B cell (primary cell): ENCODE results near the gene AUTS2. TPM values are rescaled to one million over a fixed set of nuclear protein-coding genes. Genes with fewer than 3 reads are reported as not detected.

Experiments
- ATAC-seq: fragments of 200-7000 bp; cut with Tn5 transposase; one replicate; pipeline ENCODE4 v1.10.0; 2021; ENCODE audit warnings: low read depth, mild to moderate bottlenecking, moderate number of reproducible peaks, moderate library complexity
- CTCF ChIA-PET: fragments of 350-600 bp; sonication (Branson Sonifier 250); formaldehyde crosslinking; loops from one replicate; lab custom pipeline; 2021; ENCODE audit warnings: antibody characterized with exemption, inconsistent platforms; lab: Charles Lee
- POLR2A ChIA-PET: fragments of 350-600 bp; sonication (Branson Sonifier 250); formaldehyde crosslinking; loops from one replicate; lab custom pipeline; 2021; ENCODE audit warnings: antibody characterized with exemption; lab: Charles Lee
- DNase-seq: peaks from one replicate; pipeline ENCODE4 v3.0.0; 2013
- H2AFZ ChIP-seq: 2 replicates; pipeline ENCODE4 v1.6.1; 2012; ENCODE audit warnings: mild to moderate bottlenecking, low read depth, low read length; ENCODE audit not compliant: insufficient read depth, poor library complexity, severe bottlenecking
- H3K27ac ChIP-seq, 2 donors: 1 replicate in 1 of 2; 2 replicates in 1 of 2; pipeline ENCODE4 v1.5.1; 2012 to 2013; ENCODE audit warnings: low read length in 2 of 2, mild to moderate bottlenecking in 2 of 2, moderate library complexity in 1 of 2
- H3K27me3 ChIP-seq, 4 experiments: fragments of 200-600 bp in 1 of 4; sonication (generic) in 1 of 4; replicated peaks in 1 of 4; 1 replicate in 2 of 4; 2 replicates in 2 of 4; pipeline versions ENCODE4 v1.6.1 to v1.7.0; 2013 to 2016; ENCODE audit warnings: low read length in 3 of 4, mild to moderate bottlenecking in 2 of 4, mixed read lengths in 1 of 4, moderate library complexity in 1 of 4; ENCODE audit not compliant: insufficient read depth in 4 of 4, control insufficient read depth in 3 of 4; ENCODE audit errors: control extremely low read depth in 1 of 4
- H3K36me3 ChIP-seq, 2 experiments: replicated peaks in 1 of 2; 1 replicate in 1 of 2; 2 replicates in 1 of 2; pipeline versions ENCODE4 v1.6.1 to v1.7.1; 2013; ENCODE audit warnings: low read length in 1 of 2; ENCODE audit not compliant: insufficient read depth in 2 of 2, control insufficient read depth in 1 of 2; ENCODE audit errors: control extremely low read depth in 1 of 2, extremely low read depth in 1 of 2
- H3K4me1 ChIP-seq, 2 donors: fragments of 200-600 bp in 1 of 2; sonication (generic) in 1 of 2; 1 replicate in 1 of 2; 2 replicates in 1 of 2; pipeline versions ENCODE4 v1.5.1 to v1.6.1; 2013 to 2017; ENCODE audit warnings: low read length in 2 of 2; ENCODE audit not compliant: control insufficient read depth in 2 of 2, insufficient read depth in 2 of 2
- H3K4me2 ChIP-seq: replicated peaks from 2 replicates; pipeline ENCODE3; 2012; ENCODE audit warnings: mild to moderate bottlenecking, low read depth, low read length; ENCODE audit not compliant: poor library complexity, severe bottlenecking
- H3K4me3 ChIP-seq, 5 experiments: fragments of 200-600 bp in 1 of 5; sonication (generic) in 1 of 5; 1 replicate in 3 of 5; 2 replicates in 2 of 5; pipeline versions ENCODE4 v1.5.1 to v1.7.0; 2011 to 2016; ENCODE audit warnings: low read length in 4 of 5, mild to moderate bottlenecking in 4 of 5, low read depth in 2 of 5, control low read depth in 1 of 5, moderate library complexity in 1 of 5; ENCODE audit not compliant: insufficient read depth in 1 of 5; ENCODE audit errors: control extremely low read depth in 1 of 5, extremely low read depth in 1 of 5
- H3K79me2 ChIP-seq: fragments of 200-600 bp; sonication (generic); one replicate; pipeline ENCODE4 v1.6.0; 2016; ENCODE audit warnings: low read length; ENCODE audit not compliant: control insufficient read depth, insufficient read depth
- H3K9ac ChIP-seq: fragments of 200-600 bp; sonication (generic); 2 replicates; pipeline ENCODE4 v1.6.1; 2017; ENCODE audit warnings: mild to moderate bottlenecking, low read length, moderate library complexity
- H3K9me3 ChIP-seq, 3 donors: one replicate each; pipeline versions ENCODE4 v1.6.1 to v1.7.1; 2013; ENCODE audit warnings: low read length in 2 of 3; ENCODE audit not compliant: control insufficient read depth in 2 of 3, insufficient read depth in 1 of 3; ENCODE audit errors: control extremely low read depth in 1 of 3
- H4K20me1 ChIP-seq: 2 replicates; pipeline ENCODE4 v1.6.0; 2012; ENCODE audit warnings: mild to moderate bottlenecking, low read length; ENCODE audit not compliant: insufficient read depth, control insufficient read depth, poor library complexity, severe bottlenecking
- H3K27ac Mint-ChIP-seq: one replicate; pipeline ENCODE4 v1.8.0; 2021; ENCODE audit warnings: mixed read lengths
- H3K27me3 Mint-ChIP-seq: one replicate; pipeline ENCODE4 v1.8.0; 2021; ENCODE audit warnings: mixed read lengths
- H3K4me1 Mint-ChIP-seq: one replicate; pipeline ENCODE4 v1.8.0; 2021; ENCODE audit warnings: mixed read lengths
- H3K4me3 Mint-ChIP-seq: one replicate; pipeline ENCODE4 v1.8.0; 2021; ENCODE audit warnings: mixed read lengths
- H3K9me3 Mint-ChIP-seq: one replicate; pipeline ENCODE4 v1.8.0; 2022; ENCODE audit warnings: mixed read lengths; ENCODE audit not compliant: insufficient read depth
- EZH2 ChIP-seq: IDR thresholded peaks from 2 replicates; pipeline ENCODE4 v1.6.1; 2012; ENCODE audit warnings: borderline replicate concordance, low read depth, mild to moderate bottlenecking, moderate library complexity, low read length; ENCODE audit not compliant: insufficient read depth, poor library complexity, severe bottlenecking
- WGBS: methylation state at CpG from one replicate; pipeline ENCODE4 v1.1.5; 2013; ENCODE audit warnings: missing lambda C conversion rate; ENCODE audit not compliant: insufficient coverage; 5-methylcytosine and 5-hydroxymethylcytosine counted together
- intact Hi-C: fragments of 100-400 bp; cut with micrococcal nuclease; formaldehyde crosslinking; loops from one replicate; pipeline ENCODE4 v1.10.0; 2022
- polyA plus RNA-seq: library from polyadenylated mRNA; depleted of rRNA; stranded (reverse); fragments of >200 nt; gene quantifications from 2 replicates; pipeline ENCODE4 v1.2.3, GENCODE V29; 2012
- total RNA-seq, 2 donors: library from RNA; stranded (reverse); fragments of 120-200 nt in 1 of 2; gene quantifications; 1 replicate in 1 of 2; 2 replicates in 1 of 2; pipeline versions ENCODE4 v1.2.3 to v1.2.4, GENCODE V29; 2013 to 2022
- TF ChIP-seq, protein P1 (sequence below): fragments of 200-600 bp; IDR thresholded peaks from one replicate; pipeline ENCODE4 v1.8.0; 2022; ENCODE audit warnings: antibody characterized with exemption, mild to moderate bottlenecking

AUTS2 gene
- total and polyA plus RNA-seq, 2 donors (not counting 1 experiment from before 2014, with no cell fraction given) = 22.3 to 35.0 TPM

DNA sequence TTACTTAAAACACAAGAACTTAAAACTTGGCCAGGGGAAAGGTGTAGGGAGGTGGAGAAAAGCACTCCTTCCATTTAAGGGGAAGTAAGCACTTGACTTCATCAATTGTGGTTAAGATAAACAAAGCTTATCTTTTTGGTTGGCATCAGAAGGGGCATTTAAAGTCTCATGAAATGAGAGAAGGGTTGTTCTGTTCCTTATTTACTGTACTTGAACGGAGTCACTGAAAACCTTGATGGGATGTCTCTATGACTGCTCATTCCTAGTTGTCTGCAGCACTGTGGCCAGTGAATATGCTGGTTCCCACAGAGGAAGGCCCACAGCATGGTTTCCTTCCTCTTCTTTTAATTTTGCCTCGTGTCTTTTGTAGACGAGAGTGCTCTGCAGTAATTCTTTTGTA is 229.3 kb downstream of the AUTS2 start:
- intact Hi-C loops = loop anchor here (5.0 kb wide), 2 partner anchors 65 to 125 kb away; no protein-coding TSS in a partner anchor
- Histone ChIP-seq H3K79me2 (peaks cover 55% of the 10 kb centered on the region), H3K4me1 (peaks cover 51 to 55% of the 10 kb centered on the region in 2 donors), H4K20me1 (no peaks in the 10 kb centered on the region), H3K9ac (peak overlapping the region; percentile 22), H3K27ac (peak overlapping the region; percentile 34 to 81), H3K27me3 (no peaks in the 10 kb centered on the region), H2AFZ (peak overlapping the region; percentile 44), H3K4me2 (peak overlapping the region; percentile 78), H3K4me3 (peak overlapping the region in 3 of 5 experiments; percentile 1 to 33 (median 3)), H3K36me3 (peaks cover 0 to 5% of the 10 kb centered on the region in 2 experiments), H3K9me3 (no peaks in the 10 kb centered on the region)
- TF ChIP-seq, protein P1, sequence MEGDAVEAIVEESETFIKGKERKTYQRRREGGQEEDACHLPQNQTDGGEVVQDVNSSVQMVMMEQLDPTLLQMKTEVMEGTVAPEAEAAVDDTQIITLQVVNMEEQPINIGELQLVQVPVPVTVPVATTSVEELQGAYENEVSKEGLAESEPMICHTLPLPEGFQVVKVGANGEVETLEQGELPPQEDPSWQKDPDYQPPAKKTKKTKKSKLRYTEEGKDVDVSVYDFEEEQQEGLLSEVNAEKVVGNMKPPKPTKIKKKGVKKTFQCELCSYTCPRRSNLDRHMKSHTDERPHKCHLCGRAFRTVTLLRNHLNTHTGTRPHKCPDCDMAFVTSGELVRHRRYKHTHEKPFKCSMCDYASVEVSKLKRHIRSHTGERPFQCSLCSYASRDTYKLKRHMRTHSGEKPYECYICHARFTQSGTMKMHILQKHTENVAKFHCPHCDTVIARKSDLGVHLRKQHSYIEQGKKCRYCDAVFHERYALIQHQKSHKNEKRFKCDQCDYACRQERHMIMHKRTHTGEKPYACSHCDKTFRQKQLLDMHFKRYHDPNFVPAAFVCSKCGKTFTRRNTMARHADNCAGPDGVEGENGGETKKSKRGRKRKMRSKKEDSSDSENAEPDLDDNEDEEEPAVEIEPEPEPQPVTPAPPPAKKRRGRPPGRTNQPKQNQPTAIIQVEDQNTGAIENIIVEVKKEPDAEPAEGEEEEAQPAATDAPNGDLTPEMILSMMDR = no peak
- TF ChIP-seq EZH2 = no peak
- CTCF ChIA-PET = interaction anchor here (0.7 to 5.2 kb wide), 5 partner anchors 9 to 374 kb away, joined by 3 to 27 read pairs (median 5); no protein-coding TSS in a partner anchor
- H3K27ac Mint-ChIP-seq = peak overlapping the region; percentile 98
- ATAC-seq = peak; percentile 22
- peaks cover 60% of the 10 kb centered on the region for H3K4me1 Mint-ChIP-seq
- WGBS = 0% methylated on average over 1 of the region's 3 CpGs
- DNase-seq = peak; percentile 63
- H3K27me3 Mint-ChIP-seq = no peaks in the 10 kb centered on the region
- peak overlapping the region; percentile 62 for H3K4me3 Mint-ChIP-seq
- POLR2A ChIA-PET = interaction anchor here (0.6 to 1.0 kb wide), 2 partner anchors 12 to 45 kb away, joined by 3 to 5 read pairs; no protein-coding TSS in a partner anchor
- no peaks in the 10 kb centered on the region for H3K9me3 Mint-ChIP-seq

DNA sequence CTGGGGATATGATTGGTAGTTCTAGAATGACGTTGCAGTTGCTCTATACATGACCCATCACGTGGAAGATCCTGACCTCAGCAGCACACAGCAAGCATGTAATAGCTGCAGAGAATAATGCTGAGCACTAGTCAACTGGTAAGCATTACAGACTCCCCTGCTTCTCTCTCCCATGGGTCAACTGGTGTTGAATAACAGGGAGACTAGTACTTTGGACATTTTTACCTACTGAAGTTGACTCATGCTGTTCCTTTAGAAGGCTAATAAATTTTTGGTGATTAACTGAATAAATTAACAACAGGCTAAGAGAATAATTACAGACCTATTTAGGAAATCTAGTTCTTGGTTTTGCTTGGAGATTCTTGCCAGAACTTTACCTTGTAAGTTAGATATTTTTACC is 234.1 kb downstream of the AUTS2 start:
- POLR2A ChIA-PET = no interaction called here
- no peaks in the 10 kb centered on the region for H3K9me3 ChIP-seq
- Mint-ChIP-seq H3K27me3 (no peaks in the 10 kb centered on the region), H3K27ac (no peak overlapping the region), H3K4me3 (no peak overlapping the region), H3K4me1 (peaks cover 18% of the 10 kb centered on the region), H3K9me3 (no peaks in the 10 kb centered on the region)
- WGBS = 80% methylated on average over 2 of the region's 2 CpGs
- no peak overlapping the region for H3K27ac ChIP-seq
- no peak overlapping the region for H3K4me2 ChIP-seq
- no peak overlapping the region for H2AFZ ChIP-seq
- no peak overlapping the region for H3K4me3 ChIP-seq
- peaks cover 0 to 9% of the 10 kb centered on the region in 2 experiments for H3K36me3 ChIP-seq
- no peak for DNase-seq
- peaks cover 13 to 14% of the 10 kb centered on the region in 2 donors for H3K4me1 ChIP-seq
- CTCF ChIA-PET = no interaction called here
- H3K27me3 ChIP-seq = no peaks in the 10 kb centered on the region
- intact Hi-C loops = no loop called here
- no peak for ATAC-seq
- no peaks in the 10 kb centered on the region for H4K20me1 ChIP-seq
- TF ChIP-seq, protein P1 = no peak
- TF ChIP-seq EZH2 = no peak
- peaks cover 70% of the 10 kb centered on the region for H3K79me2 ChIP-seq
- no peak overlapping the region for H3K9ac ChIP-seq
